ENCODE results near the gene CENPVL1.

The CENPVL1 gene

DNA sequence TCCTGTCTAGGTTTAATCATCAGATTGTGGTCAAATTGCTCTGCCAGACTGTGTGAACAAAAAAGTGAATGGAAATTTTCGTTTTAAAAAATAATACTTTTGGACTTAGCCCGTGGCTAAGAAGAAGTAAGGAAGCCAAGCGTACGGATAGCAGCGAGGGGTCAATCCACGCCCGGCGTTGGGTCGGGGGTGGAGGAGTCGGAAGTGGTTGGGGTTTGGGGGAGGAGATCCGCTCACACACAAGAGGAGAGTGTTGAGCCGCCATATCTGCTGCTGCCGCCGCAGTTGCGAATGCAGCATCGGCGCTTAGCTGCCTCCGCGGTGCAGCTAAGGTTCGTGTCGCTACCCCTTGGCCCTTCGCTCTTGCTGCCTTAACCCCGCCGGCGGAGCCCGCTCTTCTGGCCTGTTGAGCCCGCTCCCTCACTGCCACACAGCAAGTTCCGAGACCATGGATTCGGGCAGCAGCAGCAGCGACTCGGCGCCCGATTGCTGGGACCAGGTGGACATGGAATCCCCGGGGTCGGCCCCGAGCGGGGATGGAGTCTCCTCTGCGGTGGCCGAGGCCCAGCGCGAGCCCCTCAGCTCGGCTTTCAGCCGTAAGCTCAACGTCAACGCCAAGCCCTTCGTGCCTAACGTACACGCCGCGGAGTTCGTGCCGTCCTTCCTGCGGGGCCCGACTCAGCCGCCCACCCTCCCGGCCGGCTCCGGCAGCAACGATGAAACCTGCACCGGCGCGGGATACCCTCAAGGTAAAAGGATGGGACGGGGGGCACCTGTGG is 33.1 kb downstream of the CENPVL1 start, which contains the start of gene GSPT2:
Gene GSPT2, plus strand, starts transcription at position 264 of the 779 bp plus-strand sequence. Its CDS starts 185 bp downstream, at position 449.
- H3K27ac ChIP-seq (ENCODE audit: low read length): no peak within 1 kb of the TSS
- H3K9ac ChIP-seq (ENCODE audit: low read length): peak within 1 kb of the TSS; percentile 77
- no peaks in the 10 kb centered on the region for H3K27me3 ChIP-seq (ENCODE audit: control insufficient read depth, insufficient read depth, low read length)
- peaks cover 4% of the 10 kb centered on the region for H3K36me3 ChIP-seq (ENCODE audit: control insufficient read depth, low read depth, low read length)
- no peaks in the 10 kb centered on the region for H3K9me3 ChIP-seq (ENCODE audit: control insufficient read depth, low read depth, low read length)
- H3K4me1 ChIP-seq (ENCODE audit: control insufficient read depth, low read depth, low read length): peaks cover 5% of the 10 kb centered on the region
- peak within 1 kb of the TSS; percentile 84 for H3K4me3 ChIP-seq (ENCODE audit: low read length)

DNA sequence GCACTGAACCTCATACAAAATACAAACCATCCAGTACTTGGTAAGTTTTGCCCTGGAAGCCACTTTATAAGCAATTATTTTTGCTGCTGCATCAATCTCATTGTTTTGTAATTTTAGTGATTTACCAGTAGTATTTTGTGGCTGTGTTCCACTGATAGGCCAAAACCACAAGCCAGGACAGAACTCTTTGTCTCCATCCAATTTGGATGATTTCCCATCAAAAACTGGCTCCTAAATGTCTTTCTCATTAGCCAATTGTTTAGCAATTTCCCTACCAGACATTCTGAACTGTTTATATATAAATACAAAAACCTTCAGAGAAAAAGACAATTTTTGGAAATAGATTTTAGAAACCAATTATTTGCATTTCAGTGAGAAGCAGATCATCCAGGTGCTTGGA is 37.4 kb downstream of the CENPVL1 start:
- no peaks in the 10 kb centered on the region for H3K4me1 ChIP-seq (ENCODE audit: control insufficient read depth, low read depth, low read length)
- H3K4me3 ChIP-seq (ENCODE audit: low read length): no peak overlapping the region
- H3K36me3 ChIP-seq (ENCODE audit: control insufficient read depth, low read depth, low read length): peaks cover 4% of the 10 kb centered on the region
- H3K27me3 ChIP-seq (ENCODE audit: control insufficient read depth, insufficient read depth, low read length): no peaks in the 10 kb centered on the region
- no peak overlapping the region for H3K9ac ChIP-seq (ENCODE audit: low read length)
- no peak overlapping the region for H3K27ac ChIP-seq (ENCODE audit: low read length)
- H3K9me3 ChIP-seq (ENCODE audit: control insufficient read depth, low read depth, low read length): no peaks in the 10 kb centered on the region

DNA sequence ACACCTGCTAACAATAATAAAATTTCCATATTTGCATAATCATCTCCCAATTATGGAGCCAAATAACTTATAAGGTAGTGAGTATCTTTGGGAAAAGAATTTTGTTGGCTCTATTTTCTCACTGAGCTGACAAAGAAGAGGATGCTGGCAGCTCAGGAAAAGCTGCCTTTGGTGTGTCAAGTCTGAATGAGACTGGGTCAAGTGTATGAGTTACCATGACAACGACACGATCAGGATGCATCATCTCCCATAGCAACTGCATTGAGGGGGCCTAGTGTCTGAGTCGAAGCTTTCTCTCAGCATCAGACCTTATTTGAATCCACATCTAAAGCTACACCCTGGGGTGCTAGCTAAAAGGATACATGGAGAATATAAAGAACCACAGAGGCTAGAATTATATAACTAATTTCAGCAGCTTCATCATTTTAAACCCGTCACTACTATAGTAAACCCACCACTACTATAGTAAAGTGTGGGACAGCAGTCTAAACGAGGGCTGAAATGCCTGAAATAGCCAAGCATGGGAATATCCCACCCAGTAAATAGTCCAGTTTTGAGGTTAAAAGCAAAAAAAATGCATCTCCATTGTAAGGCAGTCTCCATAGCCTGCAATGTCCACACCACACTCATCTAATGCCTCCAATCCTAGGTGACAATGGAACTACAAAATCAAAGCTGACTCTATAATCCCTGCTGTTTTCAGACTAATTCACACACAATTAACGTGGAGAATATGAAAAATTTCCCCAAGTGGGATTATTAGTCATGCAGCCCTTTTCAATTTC is 48.9 kb downstream of the CENPVL1 start:
- Histone ChIP-seq H3K27ac (ENCODE audit: low read length) (no peak overlapping the region), H3K9me3 (ENCODE audit: control insufficient read depth, low read depth, low read length) (peaks cover 11% of the 10 kb centered on the region), H3K4me3 (ENCODE audit: low read length) (no peak overlapping the region), H3K4me1 (ENCODE audit: control insufficient read depth, low read depth, low read length) (no peaks in the 10 kb centered on the region), H3K27me3 (ENCODE audit: control insufficient read depth, insufficient read depth, low read length) (no peaks in the 10 kb centered on the region), H3K36me3 (ENCODE audit: control insufficient read depth, low read depth, low read length) (no peaks in the 10 kb centered on the region), H3K9ac (ENCODE audit: low read length) (no peak overlapping the region)

DNA sequence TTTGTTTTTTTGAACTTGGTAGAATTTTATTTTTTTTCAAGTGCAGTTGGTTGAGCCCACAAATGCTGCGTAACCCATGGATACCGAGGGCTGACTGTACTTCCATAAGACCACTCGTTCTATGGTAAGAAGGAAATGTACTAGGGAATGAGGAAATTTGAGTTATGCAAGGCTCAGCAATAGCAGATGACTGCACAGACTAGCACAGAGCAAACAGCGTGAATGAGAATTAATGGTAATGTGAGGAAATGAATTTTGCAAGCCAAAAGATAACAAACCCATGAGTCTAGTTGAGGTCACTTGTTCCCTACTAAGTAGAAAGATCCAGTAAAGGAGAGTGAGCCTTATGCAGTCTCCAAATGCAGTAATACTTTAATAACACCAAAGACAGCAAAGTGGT is 50.3 kb downstream of the CENPVL1 start:
- Histone ChIP-seq H3K9me3 (ENCODE audit: control insufficient read depth, low read depth, low read length) (peaks cover 11% of the 10 kb centered on the region), H3K4me1 (ENCODE audit: control insufficient read depth, low read depth, low read length) (no peaks in the 10 kb centered on the region), H3K36me3 (ENCODE audit: control insufficient read depth, low read depth, low read length) (no peaks in the 10 kb centered on the region), H3K27ac (ENCODE audit: low read length) (no peak overlapping the region), H3K27me3 (ENCODE audit: control insufficient read depth, insufficient read depth, low read length) (no peaks in the 10 kb centered on the region), H3K9ac (ENCODE audit: low read length) (no peak overlapping the region), H3K4me3 (ENCODE audit: low read length) (no peak overlapping the region)
